HG02870 (cell line): Measurements from ENCODE around the gene MED12L.

Experiments used
- ATAC-seq: cut with Tn5 transposase; IDR thresholded peaks from one replicate; pipeline ENCODE4 v1.9.1; 2021; ENCODE audit warnings: mild to moderate bottlenecking, moderate library complexity; ENCODE audit not compliant: unreplicated experiment

The MED12L gene

GRCh38 chr3:151204530-151205402, 119.3 kb downstream of the MED12L start:
- no peak for ATAC-seq

GRCh38 chr3:151205482-151205881, 120.0 kb downstream of the MED12L start:
- ATAC-seq: no peak

DNA sequence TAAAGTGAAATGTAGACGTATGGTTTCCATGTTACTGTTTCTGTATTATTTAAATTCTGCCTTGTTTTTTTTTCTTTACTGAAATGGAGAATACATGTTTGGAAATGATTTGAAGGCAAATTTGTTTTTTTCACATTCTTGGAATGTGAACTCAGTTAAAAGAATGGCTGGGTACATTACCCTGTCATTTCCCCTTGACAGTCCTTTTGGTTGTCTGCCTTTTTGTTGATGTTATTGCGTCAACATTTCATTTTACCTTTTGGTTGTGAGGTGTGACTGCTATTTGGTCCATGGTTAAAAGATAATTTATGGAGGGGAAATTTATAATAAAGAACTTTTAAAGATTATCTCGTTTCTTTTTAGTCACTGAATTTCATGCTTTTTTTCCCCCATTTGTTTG, 120.7 kb downstream of the MED12L start:
- no peak for ATAC-seq

- ATAC-seq: no peak
Measured at GRCh38 chr3:151209654-151210053, 124.2 kb downstream of the MED12L start.

DNA sequence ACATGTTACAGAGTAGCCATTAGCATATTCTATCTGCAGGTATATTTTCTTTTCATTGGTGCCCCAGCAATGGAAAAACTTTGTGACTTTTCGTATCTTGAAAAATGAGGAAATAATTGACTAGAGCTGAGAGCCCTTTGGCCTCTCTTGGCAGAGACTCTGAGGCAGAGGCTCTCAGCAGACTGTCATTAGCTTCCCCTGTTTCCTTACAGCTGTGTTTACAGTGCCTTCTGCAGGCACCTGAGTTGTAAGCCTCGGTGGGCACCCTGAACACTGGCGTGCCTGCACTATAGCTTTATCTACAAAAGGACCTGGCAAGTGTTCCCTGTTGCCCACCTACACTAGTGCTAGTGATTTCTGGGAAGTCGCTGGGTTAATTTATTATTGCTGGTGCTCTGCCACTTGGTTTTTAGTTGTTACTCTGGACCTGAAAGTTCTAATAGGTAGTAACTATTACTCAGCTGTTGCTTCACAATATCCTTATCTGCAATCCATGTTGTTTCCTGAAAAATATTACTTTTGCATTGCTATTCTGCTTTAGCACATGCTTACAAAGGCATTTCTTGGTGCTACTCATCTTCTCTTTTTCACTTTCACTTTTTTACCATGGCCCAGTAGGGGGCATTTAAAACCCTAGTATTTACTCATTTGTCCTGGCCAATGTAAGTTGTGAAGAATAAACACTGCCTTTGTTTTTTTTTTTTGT, 125.4 kb downstream of the MED12L start:
- ATAC-seq: peak; percentile 51

DNA sequence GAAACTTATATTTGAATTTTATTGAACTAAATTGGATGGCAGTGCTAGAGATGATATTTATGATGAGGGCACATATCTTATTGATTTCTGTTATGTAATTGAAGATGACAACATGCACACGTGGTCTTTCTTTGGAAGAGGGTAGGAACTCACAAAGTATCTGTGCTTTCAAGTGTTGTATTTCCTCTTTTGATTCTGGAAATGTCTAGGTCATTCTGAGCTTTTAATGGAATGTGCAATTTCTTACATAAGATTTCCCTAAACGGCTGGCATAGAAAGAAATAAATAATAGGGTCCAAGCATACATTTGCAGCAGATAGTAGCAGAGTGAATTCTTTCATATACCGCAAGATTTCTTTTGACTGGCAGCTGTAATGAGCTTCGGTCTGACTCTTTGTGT, 127.7 kb downstream of the MED12L start:
- ATAC-seq: no peak

GRCh38 chr3:151213881-151214280, 128.4 kb downstream of the MED12L start:
- no peak for ATAC-seq

DNA sequence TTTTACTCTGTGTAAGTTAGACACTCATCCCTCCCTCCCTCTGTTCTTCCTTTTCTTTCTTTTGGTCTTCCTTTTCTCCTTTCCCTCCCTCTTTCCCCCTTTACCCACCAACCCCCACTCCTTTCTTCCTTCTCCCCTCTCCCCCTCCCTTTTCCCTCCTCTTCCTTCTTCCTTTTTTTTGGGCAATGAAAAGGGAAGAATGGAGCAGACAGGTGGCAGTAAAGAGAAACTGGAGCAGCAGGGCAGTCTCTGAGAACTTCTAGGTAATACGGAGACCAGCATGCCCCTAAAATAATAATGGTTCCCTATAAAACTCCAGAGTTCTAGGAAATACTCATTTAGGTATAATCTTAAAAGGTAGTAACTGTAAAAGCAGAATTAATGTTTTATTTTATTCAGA, 129.0 kb downstream of the MED12L start:
- no peak for ATAC-seq

DNA sequence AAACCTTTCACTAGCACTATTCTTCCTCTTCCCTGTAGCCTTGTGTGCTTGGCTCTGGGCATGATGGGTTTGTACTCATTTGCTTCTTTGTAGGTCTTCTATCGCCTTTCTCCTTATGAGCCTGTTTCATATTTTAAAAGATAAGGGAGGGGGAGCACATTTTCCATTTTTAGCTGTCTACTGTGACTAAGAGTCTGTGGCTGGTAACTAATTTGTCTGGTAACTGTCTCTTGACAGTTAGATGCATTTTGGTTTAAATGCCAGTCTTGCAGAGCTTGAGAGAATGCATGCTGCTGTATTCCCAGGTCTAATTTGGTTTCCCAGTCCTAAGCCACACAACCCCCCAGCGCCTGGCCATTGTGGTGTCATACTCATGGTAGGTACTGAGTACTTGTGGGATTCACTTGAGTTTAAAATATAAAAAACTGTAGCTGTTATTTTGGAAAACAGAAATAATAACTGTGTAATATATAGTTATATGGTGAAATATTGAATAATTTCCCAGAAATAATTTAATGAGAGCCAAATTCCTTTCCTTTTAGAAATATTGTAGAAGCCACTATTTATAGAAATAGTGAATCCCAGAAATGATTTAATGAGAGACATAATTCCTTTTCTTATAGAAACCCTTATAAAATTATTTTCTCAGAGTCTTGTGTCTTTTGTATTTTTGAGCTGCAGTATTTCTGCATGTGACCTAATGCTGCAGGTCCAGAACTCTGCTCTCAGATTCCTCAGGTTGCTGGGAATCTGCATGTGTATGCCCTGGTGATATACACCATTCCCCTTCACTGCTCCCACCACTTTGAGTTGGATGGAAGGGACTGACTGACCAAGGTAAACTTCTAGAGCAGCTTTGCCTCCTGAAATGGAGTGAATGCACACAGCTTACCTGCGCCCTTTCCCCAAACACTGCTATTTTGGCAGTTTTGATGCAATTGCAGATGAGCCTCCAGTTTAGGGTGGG, 131.5 kb downstream of the MED12L start:
- ATAC-seq: no peak

DNA sequence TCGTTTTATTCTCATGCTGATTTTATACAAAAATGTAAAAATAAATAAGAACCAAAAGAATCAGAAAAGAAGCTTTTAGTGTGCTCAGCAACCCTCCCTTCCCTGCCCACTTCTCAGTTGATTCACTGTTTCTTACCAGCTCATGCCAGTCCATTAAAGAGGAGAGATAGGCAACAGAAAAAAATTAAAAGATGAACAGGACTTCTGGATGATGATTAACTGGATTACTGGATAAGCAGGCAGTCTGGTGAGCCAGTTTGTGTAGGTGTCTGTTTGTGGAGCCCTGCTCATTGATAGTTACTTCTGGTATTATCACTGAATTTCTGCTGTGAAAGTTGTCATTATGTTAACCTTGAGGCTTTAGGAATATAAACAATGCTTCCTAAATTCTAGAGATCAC, 132.7 kb downstream of the MED12L start:
- ATAC-seq: no peak

- ATAC-seq: no peak
Measured at GRCh38 chr3:151219056-151219455, 133.6 kb downstream of the MED12L start.

GRCh38 chr3:151224268-151224866, 138.9 kb downstream of the MED12L start:
- no peak for ATAC-seq

GRCh38 chr3:151225040-151225975, 139.8 kb downstream of the MED12L start:
- no peak for ATAC-seq

DNA sequence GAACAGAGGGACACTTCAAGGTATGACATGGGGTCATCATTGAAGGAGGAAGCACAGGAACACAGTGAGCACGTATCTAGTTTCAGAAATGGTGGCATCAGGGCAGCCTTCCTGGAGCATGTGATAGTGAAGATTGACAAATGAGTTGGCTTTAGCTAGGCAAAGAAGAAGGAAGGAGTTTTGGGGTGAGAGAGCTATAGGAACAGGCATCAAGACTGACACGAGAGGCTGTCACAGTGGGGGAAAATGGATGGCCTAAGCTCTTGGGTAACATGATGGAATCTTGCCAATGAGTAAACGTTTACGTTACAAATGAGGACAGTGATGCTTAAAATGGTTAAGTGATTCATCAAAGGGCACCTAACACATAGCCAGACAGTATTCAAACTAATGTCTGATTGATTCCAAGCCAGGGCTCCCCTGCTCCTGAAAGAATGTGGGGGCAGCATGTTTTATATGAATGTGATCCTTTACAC, 140.7 kb downstream of the MED12L start:
- ATAC-seq: no peak

DNA sequence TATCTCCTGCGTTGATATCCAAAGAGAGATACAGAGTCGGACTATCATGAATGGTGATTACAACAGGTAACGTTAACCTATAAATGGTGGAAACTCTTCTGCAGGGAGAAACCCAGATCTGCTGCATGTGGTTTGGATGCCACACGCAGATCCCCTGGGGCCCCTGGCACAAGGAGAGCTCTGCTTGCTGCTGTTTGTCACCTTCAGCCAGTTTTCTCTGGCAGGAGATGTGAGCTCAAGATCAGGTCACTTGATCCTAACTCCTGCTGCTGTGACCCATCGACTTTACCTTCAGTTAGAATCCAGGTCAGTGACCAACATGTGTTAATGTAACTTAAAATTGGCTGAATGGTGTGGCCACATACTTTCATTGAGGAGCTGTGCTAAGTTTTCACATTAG, 141.4 kb downstream of the MED12L start:
- ATAC-seq: no peak

- no peak for ATAC-seq
Measured at GRCh38 chr3:151227266-151227806, 141.9 kb downstream of the MED12L start.

DNA sequence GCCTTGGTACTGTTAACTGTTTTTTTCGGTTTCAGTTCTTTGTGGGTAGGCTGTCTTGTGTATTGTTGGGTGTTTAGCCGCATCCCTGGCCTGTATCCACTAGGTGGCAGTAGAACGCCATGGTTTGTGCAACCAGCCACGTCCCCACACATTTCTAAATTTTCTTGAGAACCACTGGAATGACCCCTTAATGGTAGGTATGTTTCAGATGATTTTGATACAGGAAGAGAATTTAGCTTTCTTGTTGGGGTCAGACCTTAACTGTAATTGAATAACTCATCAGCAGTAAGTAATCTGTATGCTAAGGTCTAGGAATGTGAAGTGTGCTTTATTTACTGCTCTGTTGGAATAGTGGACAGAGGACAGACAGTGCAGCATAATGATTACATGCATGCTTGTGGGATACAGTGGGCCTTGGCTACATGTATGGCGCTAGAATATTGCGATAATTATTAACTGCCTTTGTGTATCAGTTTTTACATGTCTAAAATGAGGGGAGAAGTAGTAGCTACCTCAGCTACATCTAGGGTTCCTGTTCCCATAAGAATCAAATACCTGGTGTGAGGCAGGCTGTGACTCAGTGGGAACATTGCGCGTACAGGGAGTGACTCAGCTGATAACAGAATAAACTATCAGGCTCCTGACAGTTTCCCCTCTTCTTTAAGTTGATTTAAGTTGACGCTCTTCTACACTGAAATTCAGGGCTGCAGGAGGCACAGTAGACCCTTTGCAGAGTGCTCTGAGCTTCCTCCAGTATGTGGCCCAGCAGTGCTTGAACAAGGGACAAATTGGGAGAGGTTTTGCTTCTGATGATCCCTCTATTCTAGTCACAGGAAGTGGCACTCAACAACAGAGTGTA, 142.6 kb downstream of the MED12L start:
- ATAC-seq: peak; percentile 88

- no peak for ATAC-seq
Measured at GRCh38 chr3:151228666-151229040, 143.2 kb downstream of the MED12L start.
